ENCODE data around the gene CNKSR3.

Gene CNKSR3

GRCh38 chr6:154508573-154509375 is 1.7 kb downstream of the CNKSR3 start:
- peak overlapping the region; percentile 95 for H3K27ac ChIP-seq
- TF ChIP-seq CTCF (conservative IDR thresholded peaks at IDR 0.05) (no peak), ZFX (IDR thresholded peaks at IDR 0.05) (no peak)

- TF ChIP-seq ZFX (IDR thresholded peaks at IDR 0.05): no peak
- no peak for TF ChIP-seq CTCF (conservative IDR thresholded peaks at IDR 0.05)
- H3K27ac ChIP-seq: no peak overlapping the region
Measured at GRCh38 chr6:154506991-154507898, 3.2 kb downstream of the CNKSR3 start.

- TF ChIP-seq ZFX (IDR thresholded peaks at IDR 0.05): no peak
- TF ChIP-seq CTCF (conservative IDR thresholded peaks at IDR 0.05): no peak
- no peak overlapping the region for H3K27ac ChIP-seq
Measured at GRCh38 chr6:154506582-154506981, 3.9 kb downstream of the CNKSR3 start.

GRCh38 chr6:154506108-154506507 is 4.4 kb downstream of the CNKSR3 start:
- H3K27ac ChIP-seq: no peak overlapping the region
- no peak for TF ChIP-seq ZFX (IDR thresholded peaks at IDR 0.05)
- TF ChIP-seq CTCF (conservative IDR thresholded peaks at IDR 0.05): no peak

- TF ChIP-seq ZFX (IDR thresholded peaks at IDR 0.05) (no peak), CTCF (conservative IDR thresholded peaks at IDR 0.05) (no peak)
- H3K27ac ChIP-seq: no peak overlapping the region
Measured at GRCh38 chr6:154504865-154505449, 5.5 kb downstream of the CNKSR3 start.

- no peak overlapping the region for H3K27ac ChIP-seq
- TF ChIP-seq CTCF (conservative IDR thresholded peaks at IDR 0.05) (no peak), ZFX (IDR thresholded peaks at IDR 0.05) (no peak)
Measured at GRCh38 chr6:154504102-154504501, 6.4 kb downstream of the CNKSR3 start.

Measured in C4-2B (cell line).